IMR-90 (cell line): ENCODE data around the gene ASGR2. TPM values are rescaled to one million over a fixed set of nuclear protein-coding genes. Genes with fewer than 3 reads are reported as not detected.

ENCODE experiments used
- ATAC-seq: fragments of 200-7000 bp; cut with Tn5 transposase; 2 replicates; pipeline ENCODE4 v1.9.1; 2020; ENCODE audit warnings: low read depth, mild to moderate bottlenecking, moderate library complexity
- BruUV-seq: library from RNA; stranded (reverse); fragments of 400-500 nt; replicated peaks from 2 replicates; lab custom pipeline; 2021; lab: Mats Ljungman, UMichigan
- CTCF ChIA-PET: fragments of 300-600 bp; formaldehyde crosslinking; extraction: SDS; loops from one replicate; lab custom pipeline; 2021; ENCODE audit warnings: antibody characterized with exemption; lab: Yijun Ruan, JAX
- POLR2A ChIA-PET: fragments of 300-600 bp; sonication (Branson Sonifier 250); formaldehyde crosslinking; loops from one replicate; lab custom pipeline; 2022; ENCODE audit warnings: antibody characterized with exemption; ENCODE audit not compliant: unreplicated experiment; lab: Charles Lee
- DNase-seq: peaks from one replicate; pipeline ENCODE4 v3.0.0; 2013
- H2AFZ ChIP-seq: replicated peaks from 2 replicates; pipeline ENCODE3; 2013; ENCODE audit warnings: low read length, mild to moderate bottlenecking; ENCODE audit not compliant: poor library complexity
- H2AK5ac ChIP-seq: 2 replicates; pipeline ENCODE4 v1.6.1; 2013; ENCODE audit warnings: low read depth, low read length, inconsistent platforms
- H2AK9ac ChIP-seq: replicated peaks from 2 replicates; pipeline ENCODE3; 2013; ENCODE audit warnings: mild to moderate bottlenecking, low read depth, low read length, moderate library complexity; ENCODE audit not compliant: poor library complexity
- H2BK120ac ChIP-seq: 2 replicates; pipeline ENCODE4 v1.6.1; 2013; ENCODE audit warnings: low read depth, low read length, inconsistent platforms
- H2BK15ac ChIP-seq: 3 replicates; pipeline ENCODE4 v1.6.1; 2013; ENCODE audit warnings: low read depth, low read length, inconsistent platforms
- H2BK20ac ChIP-seq: 2 replicates; pipeline ENCODE4 v1.6.1; 2013; ENCODE audit warnings: low read depth, mild to moderate bottlenecking, inconsistent platforms, low read length, moderate library complexity
- H2BK5ac ChIP-seq: 2 replicates; pipeline ENCODE4 v1.6.1; 2013; ENCODE audit warnings: mild to moderate bottlenecking, low read depth, low read length, inconsistent platforms; ENCODE audit not compliant: poor library complexity, severe bottlenecking
- H3K14ac ChIP-seq: replicated peaks from 2 replicates; pipeline ENCODE4 v1.6.1; 2013; ENCODE audit warnings: low read depth, low read length, inconsistent platforms
- H3K18ac ChIP-seq: 2 replicates; pipeline ENCODE4 v1.6.1; 2013; ENCODE audit warnings: low read depth, low read length, control low read depth
- H3K23ac ChIP-seq: 2 replicates; pipeline ENCODE4 v1.6.1; 2013; ENCODE audit warnings: low read depth, low read length, inconsistent platforms
- H3K27ac ChIP-seq: 2 replicates; pipeline ENCODE4 v1.5.1; 2013; ENCODE audit warnings: mild to moderate bottlenecking, control low read depth, low read length; ENCODE audit not compliant: insufficient read depth
- H3K27me3 ChIP-seq: 2 replicates; pipeline ENCODE4 v1.6.1; 2013; ENCODE audit warnings: low read length; ENCODE audit not compliant: control insufficient read depth, insufficient read depth
- H3K36me3 ChIP-seq: 2 replicates; pipeline ENCODE4 v1.6.1; 2013; ENCODE audit warnings: low read length, mixed read lengths; ENCODE audit not compliant: control insufficient read depth, insufficient read depth
- H3K4ac ChIP-seq: 2 replicates; pipeline ENCODE4 v1.6.1; 2013; ENCODE audit warnings: low read depth, low read length, inconsistent platforms
- H3K4me1 ChIP-seq: 2 replicates; pipeline ENCODE4 v1.6.1; 2013; ENCODE audit warnings: low read length, mixed read lengths; ENCODE audit not compliant: control insufficient read depth, insufficient read depth
- H3K4me2 ChIP-seq: 2 replicates; pipeline ENCODE4 v1.6.1; 2013; ENCODE audit warnings: low read depth, mild to moderate bottlenecking, control low read depth, low read length, moderate library complexity
- H3K4me3 ChIP-seq: 2 replicates; pipeline ENCODE4 v1.5.1; 2013; ENCODE audit warnings: low read depth, mild to moderate bottlenecking, control low read depth, low read length, moderate library complexity; ENCODE audit not compliant: insufficient read depth
- H3K56ac ChIP-seq: 2 replicates; pipeline ENCODE4 v1.6.1; 2013; ENCODE audit warnings: low read length, inconsistent platforms; ENCODE audit not compliant: insufficient read depth; ENCODE audit errors: extremely low read depth
- H3K79me1 ChIP-seq, 2 experiments: 2 replicates each; pipeline ENCODE4 v1.6.1; 2013; ENCODE audit warnings: low read length in 2 of 2, inconsistent platforms in 1 of 2, low read depth in 1 of 2
- H3K9ac ChIP-seq: 2 replicates; pipeline ENCODE4 v1.6.1; 2013; ENCODE audit warnings: low read depth, low read length, control low read depth
- H3K9me1 ChIP-seq: 2 replicates; pipeline ENCODE4 v1.6.1; 2013; ENCODE audit warnings: low read length, inconsistent platforms; ENCODE audit not compliant: insufficient read depth
- H3K9me3 ChIP-seq: 2 replicates; pipeline ENCODE4 v1.6.1; 2013; ENCODE audit warnings: low read length; ENCODE audit not compliant: control insufficient read depth, insufficient read depth
- H4K20me1 ChIP-seq: 2 replicates; pipeline ENCODE4 v1.6.1; 2013; ENCODE audit warnings: low read length, inconsistent platforms; ENCODE audit not compliant: insufficient read depth
- H4K5ac ChIP-seq: 2 replicates; pipeline ENCODE4 v1.6.1; 2013; ENCODE audit warnings: mild to moderate bottlenecking, low read depth, low read length, control low read depth
- H4K8ac ChIP-seq, 2 experiments: 2 replicates each; pipeline ENCODE4 v1.6.1; 2013; ENCODE audit warnings: low read depth in 2 of 2, low read length in 2 of 2, control low read depth in 1 of 2, inconsistent platforms in 1 of 2
- H4K91ac ChIP-seq: 2 replicates; pipeline ENCODE4 v1.6.1; 2013; ENCODE audit warnings: low read depth, low read length, inconsistent platforms; ENCODE audit not compliant: insufficient read depth
- BHLHE40 ChIP-seq: fragments of 150-350 bp; IDR thresholded peaks from 2 replicates; pipeline ENCODE4 v1.6.1; 2016; ENCODE audit warnings: mild to moderate bottlenecking, low read depth, low read length
- CEBPB ChIP-seq: IDR thresholded peaks from 2 replicates; pipeline ENCODE4 v1.6.1; 2012; ENCODE audit warnings: low read depth, low read length, improper control_type of control experiment
- CHD1 ChIP-seq: IDR thresholded peaks from 2 replicates; pipeline ENCODE4 v1.6.1; 2012; ENCODE audit warnings: low read depth, low read length, improper control_type of control experiment
- CTCF ChIP-seq: conservative IDR thresholded peaks from 2 replicates; pipeline ENCODE4 v1.5.1; 2012; ENCODE audit warnings: mild to moderate bottlenecking, low read depth, low read length, improper control_type of control experiment
- ELK1 ChIP-seq: fragments of 150-350 bp; IDR thresholded peaks from 2 replicates; pipeline ENCODE4 v1.6.1; 2016; ENCODE audit warnings: low read depth, mild to moderate bottlenecking, low read length, moderate library complexity, borderline replicate concordance
- FOS ChIP-seq: fragments of 150-350 bp; IDR thresholded peaks from 2 replicates; pipeline ENCODE4 v1.6.1; 2016; ENCODE audit warnings: low read depth, low read length
- MAFK ChIP-seq: IDR thresholded peaks from 2 replicates; pipeline ENCODE4 v1.6.1; 2012; ENCODE audit warnings: low read depth, low read length, improper control_type of control experiment
- MAZ ChIP-seq: IDR thresholded peaks from 2 replicates; pipeline ENCODE4 v1.6.1; 2012; ENCODE audit warnings: low read depth, mild to moderate bottlenecking, low read length, improper control_type of control experiment, moderate library complexity, borderline replicate concordance
- MXI1 ChIP-seq: IDR thresholded peaks from 2 replicates; pipeline ENCODE4 v1.6.1; 2012; ENCODE audit warnings: low read depth, mild to moderate bottlenecking, low read length, moderate library complexity, borderline replicate concordance
- NFE2L2 ChIP-seq: fragments of 150-350 bp; IDR thresholded peaks from 2 replicates; pipeline ENCODE4 v1.6.1; 2016; ENCODE audit warnings: low read depth, mild to moderate bottlenecking, low read length
- POLR2A ChIP-seq: IDR thresholded peaks from 2 replicates; pipeline ENCODE4 v1.6.1; 2012; ENCODE audit warnings: mild to moderate bottlenecking, low read depth, low read length
- RAD21 ChIP-seq: IDR thresholded peaks from 2 replicates; pipeline ENCODE4 v1.6.1; 2012; ENCODE audit warnings: low read length, improper control_type of control experiment
- RCOR1 ChIP-seq: IDR thresholded peaks from 2 replicates; pipeline ENCODE4 v1.6.1; 2012; ENCODE audit warnings: mild to moderate bottlenecking, low read length, improper control_type of control experiment; ENCODE audit not compliant: insufficient replicate concordance
- RFX5 ChIP-seq: IDR thresholded peaks from 2 replicates; pipeline ENCODE4 v1.8.0; 2012; ENCODE audit warnings: low read depth, mild to moderate bottlenecking, low read length, moderate library complexity
- SMC3 ChIP-seq: fragments of 150-350 bp; IDR thresholded peaks from 2 replicates; pipeline ENCODE4 v1.6.1; 2016; ENCODE audit warnings: low read depth, mild to moderate bottlenecking, antibody characterized with exemption, low read length, moderate library complexity
- USF2 ChIP-seq: fragments of 150-350 bp; IDR thresholded peaks from 2 replicates; pipeline ENCODE4 v1.6.1; 2017; ENCODE audit warnings: mild to moderate bottlenecking, antibody characterized with exemption, low read length, low read depth
- WGBS, 2 experiments: methylation state at CpG; one replicate each; pipeline versions ENCODE4 v1.1.5 to v1.1.7; 2013; ENCODE audit warnings: missing lambda C conversion rate in 2 of 2; ENCODE audit not compliant: insufficient read length in 1 of 2; ENCODE audit errors: extremely low coverage in 2 of 2; 5-methylcytosine and 5-hydroxymethylcytosine counted together
- dilution Hi-C: fragments of 300-500 bp; cut with HindIII; formaldehyde crosslinking; loops from one replicate; pipeline ENCODE4 v1.14.3; 2018; ENCODE audit warnings: low sequenced_read_pairs; ENCODE audit not compliant: unreplicated experiment
- in situ Hi-C: fragments of 300-500 bp; cut with MboI; formaldehyde crosslinking; loops from 3 replicates; pipeline ENCODE4 v1.14.3; 2019; ENCODE audit warnings: low sequenced_read_pairs, inconsistent platforms, mixed read lengths
- intact Hi-C: fragments of 100-400 bp; cut with micrococcal nuclease; formaldehyde crosslinking; loops from 2 replicates; pipeline ENCODE4 v1.10.0; 2022
- polyA plus RNA-seq, 3 experiments: library from polyadenylated mRNA; depleted of rRNA; stranded (reverse); fragments of >200 nt; gene quantifications; 2 replicates each; pipeline ENCODE4 v1.2.3, GENCODE V29; 2012; ENCODE audit warnings: low replicate concordance in 1 of 3
- total RNA-seq: library from RNA; depleted of rRNA; stranded (reverse); fragments of >200 nt; gene quantifications from 2 replicates; pipeline ENCODE4 v1.2.3, GENCODE V29; 2012

Gene ASGR2
- total and polyA plus RNA-seq, 2 of the 4 experiments (the other 2 are of a cell fraction): not detected

GRCh38 chr17:7138800-7139381 is 24.3 kb upstream of the ASGR2 start:
- Histone ChIP-seq H2AFZ (no peak overlapping the region), H2AK9ac (no peak overlapping the region), H2BK15ac (no peak overlapping the region), H2BK5ac (no peak overlapping the region), H3K18ac (no peak overlapping the region), H3K79me1 (no peaks in the 10 kb centered on the region), H3K9ac (no peak overlapping the region), H3K36me3 (no peaks in the 10 kb centered on the region), H3K56ac (no peak overlapping the region), H4K91ac (no peak overlapping the region), H3K23ac (no peak overlapping the region), H3K4me2 (no peak overlapping the region), H3K4me1 (no peaks in the 10 kb centered on the region), H2AK5ac (no peak overlapping the region), H3K14ac (no peak overlapping the region), H3K27ac (no peak overlapping the region), H2BK120ac (no peak overlapping the region), H3K4me3 (no peak overlapping the region), H3K9me3 (no peaks in the 10 kb centered on the region), H3K9me1 (no peaks in the 10 kb centered on the region), H4K8ac (no peak overlapping the region), H3K4ac (no peak overlapping the region), H4K5ac (no peak overlapping the region), H3K27me3 (peaks cover 45% of the 10 kb centered on the region), H4K20me1 (no peaks in the 10 kb centered on the region), H2BK20ac (no peak overlapping the region)
- ATAC-seq (no peak), DNase-seq (no peak)
- no peak for TF ChIP-seq USF2
- no peak for TF ChIP-seq SMC3
- TF ChIP-seq RFX5: no peak
- no peak for TF ChIP-seq RAD21
- no peak for TF ChIP-seq CEBPB
- TF ChIP-seq ELK1: no peak
- no peak for TF ChIP-seq FOS
- TF ChIP-seq RCOR1: no peak
- TF ChIP-seq BHLHE40: no peak
- no peak for TF ChIP-seq CHD1
- TF ChIP-seq POLR2A: no peak
- no peak for TF ChIP-seq NFE2L2
- TF ChIP-seq MAZ: no peak
- no peak for TF ChIP-seq CTCF
- TF ChIP-seq MAFK: no peak
- no peak for TF ChIP-seq MXI1
- CTCF ChIA-PET: no interaction called here
- no TSS peak for BruUV-seq
- intact Hi-C loops: no loop called here
- POLR2A ChIA-PET: no interaction called here
- dilution Hi-C loops: no loop called here
- WGBS, 2 experiments: 75% methylated on average over 2 of the region's 7 CpGs; no CpG with 5 or more reads in 1 of the 2 experiments
- in situ Hi-C loops: loop anchor here (5.0 to 25.0 kb wide), 2 partner anchors 87 to 227 kb away; no protein-coding TSS in a partner anchor
